ENCODE results near the gene LPIN1. TPM values are rescaled to one million over a fixed set of nuclear protein-coding genes. Genes with fewer than 3 reads are reported as not detected.

The LPIN1 gene
- total RNA-seq, 1 experiment from 2014 or later, result 4.4 TPM

DNA sequence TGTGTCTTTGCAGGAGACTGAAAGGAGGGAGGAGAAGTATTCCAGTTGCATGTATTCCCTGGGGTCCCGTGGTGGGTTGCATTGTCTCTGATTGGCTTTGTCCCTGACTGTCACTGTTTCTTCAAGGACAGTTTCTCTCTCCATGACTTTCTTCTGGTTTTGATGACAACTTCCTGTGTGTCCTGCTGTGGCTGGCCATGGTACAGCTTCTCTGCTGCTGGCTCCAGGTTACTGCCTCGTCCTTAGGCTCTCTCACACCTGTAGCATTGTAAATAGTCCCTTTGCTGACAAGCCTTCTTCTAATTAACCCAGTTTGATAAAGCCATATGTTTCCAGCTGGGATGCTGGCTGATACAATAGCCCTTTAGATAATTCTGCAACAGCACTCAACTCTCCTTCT lies 129.0 kb downstream of the LPIN1 start:
- no peaks in the 10 kb centered on the region for H3K79me1 ChIP-seq (ENCODE audit: insufficient read depth, low read depth, low read length, poor library complexity, severe bottlenecking)
- H3K79me2 ChIP-seq (ENCODE audit: insufficient read depth, low read length), result no peaks in the 10 kb centered on the region
- no peak overlapping the region for H2BK5ac ChIP-seq (ENCODE audit: insufficient read length, low read length)
- no peak overlapping the region for H3K14ac ChIP-seq (ENCODE audit: insufficient read depth, low read length)
- no peak overlapping the region for H2AFZ ChIP-seq (ENCODE audit: low read length)
- no peaks in the 10 kb centered on the region for H3K23me2 ChIP-seq (ENCODE audit: insufficient read length, low read depth, low read length, poor library complexity, severe bottlenecking)
- no peaks in the 10 kb centered on the region; a peak in 1 of 7 replicates for H3K36me3 Mint-ChIP-seq (ENCODE audit: insufficient read depth in 1 of 3, low read depth in 3 of 3)
- no peak for DNase-seq
- H2BK120ac ChIP-seq (ENCODE audit: low read depth, low read length, poor library complexity, severe bottlenecking), result no peak overlapping the region
- H3K56ac ChIP-seq (ENCODE audit: insufficient read length, low read depth, low read length), result no peak overlapping the region
- no peak overlapping the region for H4K91ac ChIP-seq (ENCODE audit: insufficient read length, low read depth, low read length)
- H2AK5ac ChIP-seq (ENCODE audit: insufficient read length, low read length), result no peak overlapping the region
- H3K18ac ChIP-seq (ENCODE audit: insufficient read length, low read depth, low read length), result no peak overlapping the region
- H3K27me3 Mint-ChIP-seq (ENCODE audit: low read depth), result no peaks in the 10 kb centered on the region
- H3K9me3 ChIP-seq (ENCODE audit: control insufficient read depth, low read depth, low read length), result no peaks in the 10 kb centered on the region
- H3K27ac ChIP-seq (ENCODE audit: insufficient read length, low read depth, low read length), result no peak overlapping the region
- WGBS (ENCODE audit: extremely low coverage, insufficient read length, low lambda C conversion rate), result no CpG with 5 or more reads among the region's 2 CpGs
- no peak overlapping the region for H2BK20ac ChIP-seq (ENCODE audit: low read depth, low read length, poor library complexity, severe bottlenecking)
- no peak overlapping the region for H3T11ph ChIP-seq (ENCODE audit: low read length)
- peaks cover 0 to 4% of the 10 kb centered on the region in 2 experiments; a peak in 2 of 4 replicates for H3K4me1 Mint-ChIP-seq
- H3K27ac Mint-ChIP-seq, result no peak overlapping the region
- H4K5ac ChIP-seq (ENCODE audit: insufficient read length, low read depth, low read length), result no peak overlapping the region
- TF ChIP-seq, protein P1, sequence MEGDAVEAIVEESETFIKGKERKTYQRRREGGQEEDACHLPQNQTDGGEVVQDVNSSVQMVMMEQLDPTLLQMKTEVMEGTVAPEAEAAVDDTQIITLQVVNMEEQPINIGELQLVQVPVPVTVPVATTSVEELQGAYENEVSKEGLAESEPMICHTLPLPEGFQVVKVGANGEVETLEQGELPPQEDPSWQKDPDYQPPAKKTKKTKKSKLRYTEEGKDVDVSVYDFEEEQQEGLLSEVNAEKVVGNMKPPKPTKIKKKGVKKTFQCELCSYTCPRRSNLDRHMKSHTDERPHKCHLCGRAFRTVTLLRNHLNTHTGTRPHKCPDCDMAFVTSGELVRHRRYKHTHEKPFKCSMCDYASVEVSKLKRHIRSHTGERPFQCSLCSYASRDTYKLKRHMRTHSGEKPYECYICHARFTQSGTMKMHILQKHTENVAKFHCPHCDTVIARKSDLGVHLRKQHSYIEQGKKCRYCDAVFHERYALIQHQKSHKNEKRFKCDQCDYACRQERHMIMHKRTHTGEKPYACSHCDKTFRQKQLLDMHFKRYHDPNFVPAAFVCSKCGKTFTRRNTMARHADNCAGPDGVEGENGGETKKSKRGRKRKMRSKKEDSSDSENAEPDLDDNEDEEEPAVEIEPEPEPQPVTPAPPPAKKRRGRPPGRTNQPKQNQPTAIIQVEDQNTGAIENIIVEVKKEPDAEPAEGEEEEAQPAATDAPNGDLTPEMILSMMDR (conservative IDR thresholded peaks at IDR 0.05), result no peak
- no peaks in the 10 kb centered on the region for H3K4me1 ChIP-seq (ENCODE audit: insufficient read depth, low read length)
- H3K27me3 ChIP-seq (ENCODE audit: insufficient read depth, low read length), result no peaks in the 10 kb centered on the region
- H2BK12ac ChIP-seq (ENCODE audit: insufficient read length, low read depth, low read length), result no peak overlapping the region
- no peak overlapping the region for H3K4ac ChIP-seq (ENCODE audit: low read depth, low read length)
- H4K8ac ChIP-seq (replicated peaks; ENCODE audit: insufficient read length, low read depth, low read length), result no peak overlapping the region
- no peak overlapping the region for H3K4me2 ChIP-seq (ENCODE audit: insufficient read depth, insufficient read length, low read length)
- no peak overlapping the region for H3K9ac ChIP-seq (ENCODE audit: extremely low read depth, insufficient read length, low read length)
- H4K20me1 ChIP-seq (ENCODE audit: control insufficient read depth, insufficient read depth, insufficient read length), result no peaks in the 10 kb centered on the region
- H2BK15ac ChIP-seq (ENCODE audit: low read depth, low read length), result no peak overlapping the region
- H3K23ac ChIP-seq (ENCODE audit: insufficient read length, low read depth, low read length), result no peak overlapping the region
- no peaks in the 10 kb centered on the region; a peak in 1 of 5 replicates for H3K9me3 Mint-ChIP-seq
- no peak overlapping the region for H3K4me3 Mint-ChIP-seq

Data from H9 (cell line).